ENCODE results near the gene BRD1. TPM values are rescaled to one million over a fixed set of nuclear protein-coding genes. Genes with fewer than 3 reads are reported as not detected.

The BRD1 gene
- total and polyA plus RNA-seq, 2 experiments from 2014 or later, result 12.3 to 33.8 TPM

DNA sequence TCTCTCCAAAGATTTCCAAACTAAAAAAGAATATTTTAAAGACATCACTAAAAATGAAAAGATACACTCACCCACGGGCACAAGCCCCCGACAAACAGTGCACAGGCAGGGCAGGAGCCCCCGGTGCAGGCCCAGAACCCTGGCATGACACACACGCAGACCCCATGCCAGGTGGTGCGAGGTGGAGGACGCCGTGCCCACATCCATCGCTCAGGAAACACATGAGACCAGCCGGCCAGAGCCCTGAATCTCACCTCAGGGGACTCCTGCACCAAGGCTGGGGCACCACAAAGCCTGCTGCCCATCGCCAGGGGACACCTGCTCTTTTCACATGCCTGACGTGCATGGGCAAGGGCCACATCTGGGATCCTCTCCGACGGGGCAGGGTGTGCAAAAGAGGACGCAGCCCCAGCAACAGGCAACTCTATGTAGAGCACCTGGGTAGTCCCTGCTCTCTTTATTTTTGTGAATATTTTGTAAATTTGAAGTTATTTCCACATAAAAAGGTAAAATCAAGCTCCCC lies 13.4 kb downstream of the BRD1 start (continued):
- TF ChIP-seq, protein P1, sequence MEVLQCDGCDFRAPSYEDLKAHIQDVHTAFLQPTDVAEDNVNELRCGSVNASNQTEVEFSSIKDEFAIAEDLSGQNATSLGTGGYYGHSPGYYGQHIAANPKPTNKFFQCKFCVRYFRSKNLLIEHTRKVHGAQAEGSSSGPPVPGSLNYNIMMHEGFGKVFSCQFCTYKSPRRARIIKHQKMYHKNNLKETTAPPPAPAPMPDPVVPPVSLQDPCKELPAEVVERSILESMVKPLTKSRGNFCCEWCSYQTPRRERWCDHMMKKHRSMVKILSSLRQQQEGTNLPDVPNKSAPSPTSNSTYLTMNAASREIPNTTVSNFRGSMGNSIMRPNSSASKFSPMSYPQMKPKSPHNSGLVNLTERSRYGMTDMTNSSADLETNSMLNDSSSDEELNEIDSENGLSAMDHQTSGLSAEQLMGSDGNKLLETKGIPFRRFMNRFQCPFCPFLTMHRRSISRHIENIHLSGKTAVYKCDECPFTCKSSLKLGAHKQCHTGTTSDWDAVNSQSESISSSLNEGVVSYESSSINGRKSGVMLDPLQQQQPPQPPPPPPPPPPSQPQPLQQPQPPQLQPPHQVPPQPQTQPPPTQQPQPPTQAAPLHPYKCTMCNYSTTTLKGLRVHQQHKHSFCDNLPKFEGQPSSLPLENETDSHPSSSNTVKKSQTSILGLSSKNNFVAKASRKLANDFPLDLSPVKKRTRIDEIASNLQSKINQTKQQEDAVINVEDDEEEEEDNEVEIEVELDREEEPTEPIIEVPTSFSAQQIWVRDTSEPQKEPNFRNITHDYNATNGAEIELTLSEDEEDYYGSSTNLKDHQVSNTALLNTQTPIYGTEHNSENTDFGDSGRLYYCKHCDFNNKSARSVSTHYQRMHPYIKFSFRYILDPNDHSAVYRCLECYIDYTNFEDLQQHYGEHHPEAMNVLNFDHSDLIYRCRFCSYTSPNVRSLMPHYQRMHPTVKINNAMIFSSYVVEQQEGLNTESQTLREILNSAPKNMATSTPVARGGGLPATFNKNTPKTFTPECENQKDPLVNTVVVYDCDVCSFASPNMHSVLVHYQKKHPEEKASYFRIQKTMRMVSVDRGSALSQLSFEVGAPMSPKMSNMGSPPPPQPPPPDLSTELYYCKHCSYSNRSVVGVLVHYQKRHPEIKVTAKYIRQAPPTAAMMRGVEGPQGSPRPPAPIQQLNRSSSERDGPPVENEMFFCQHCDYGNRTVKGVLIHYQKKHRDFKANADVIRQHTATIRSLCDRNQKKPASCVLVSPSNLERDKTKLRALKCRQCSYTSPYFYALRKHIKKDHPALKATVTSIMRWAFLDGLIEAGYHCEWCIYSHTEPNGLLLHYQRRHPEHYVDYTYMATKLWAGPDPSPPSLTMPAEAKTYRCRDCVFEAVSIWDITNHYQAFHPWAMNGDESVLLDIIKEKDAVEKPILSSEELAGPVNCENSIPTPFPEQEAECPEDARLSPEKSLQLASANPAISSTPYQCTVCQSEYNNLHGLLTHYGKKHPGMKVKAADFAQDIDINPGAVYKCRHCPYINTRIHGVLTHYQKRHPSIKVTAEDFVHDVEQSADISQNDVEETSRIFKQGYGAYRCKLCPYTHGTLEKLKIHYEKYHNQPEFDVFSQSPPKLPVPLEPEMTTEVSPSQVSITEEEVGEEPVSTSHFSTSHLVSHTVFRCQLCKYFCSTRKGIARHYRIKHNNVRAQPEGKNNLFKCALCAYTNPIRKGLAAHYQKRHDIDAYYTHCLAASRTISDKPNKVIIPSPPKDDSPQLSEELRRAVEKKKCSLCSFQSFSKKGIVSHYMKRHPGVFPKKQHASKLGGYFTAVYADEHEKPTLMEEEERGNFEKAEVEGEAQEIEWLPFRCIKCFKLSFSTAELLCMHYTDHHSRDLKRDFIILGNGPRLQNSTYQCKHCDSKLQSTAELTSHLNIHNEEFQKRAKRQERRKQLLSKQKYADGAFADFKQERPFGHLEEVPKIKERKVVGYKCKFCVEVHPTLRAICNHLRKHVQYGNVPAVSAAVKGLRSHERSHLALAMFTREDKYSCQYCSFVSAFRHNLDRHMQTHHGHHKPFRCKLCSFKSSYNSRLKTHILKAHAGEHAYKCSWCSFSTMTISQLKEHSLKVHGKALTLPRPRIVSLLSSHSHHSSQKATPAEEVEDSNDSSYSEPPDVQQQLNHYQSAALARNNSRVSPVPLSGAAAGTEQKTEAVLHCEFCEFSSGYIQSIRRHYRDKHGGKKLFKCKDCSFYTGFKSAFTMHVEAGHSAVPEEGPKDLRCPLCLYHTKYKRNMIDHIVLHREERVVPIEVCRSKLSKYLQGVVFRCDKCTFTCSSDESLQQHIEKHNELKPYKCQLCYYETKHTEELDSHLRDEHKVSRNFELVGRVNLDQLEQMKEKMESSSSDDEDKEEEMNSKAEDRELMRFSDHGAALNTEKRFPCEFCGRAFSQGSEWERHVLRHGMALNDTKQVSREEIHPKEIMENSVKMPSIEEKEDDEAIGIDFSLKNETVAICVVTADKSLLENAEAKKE (CRISPR knock-in tag; IDR thresholded peaks at IDR 0.05), result no peak
- TF ChIP-seq JUNB (IDR thresholded peaks at IDR 0.05; ENCODE audit: unreplicated experiment) (no peak), NANOG (IDR thresholded peaks at IDR 0.05; ENCODE audit: borderline replicate concordance) (no peak)
- TF ChIP-seq, protein P2, sequence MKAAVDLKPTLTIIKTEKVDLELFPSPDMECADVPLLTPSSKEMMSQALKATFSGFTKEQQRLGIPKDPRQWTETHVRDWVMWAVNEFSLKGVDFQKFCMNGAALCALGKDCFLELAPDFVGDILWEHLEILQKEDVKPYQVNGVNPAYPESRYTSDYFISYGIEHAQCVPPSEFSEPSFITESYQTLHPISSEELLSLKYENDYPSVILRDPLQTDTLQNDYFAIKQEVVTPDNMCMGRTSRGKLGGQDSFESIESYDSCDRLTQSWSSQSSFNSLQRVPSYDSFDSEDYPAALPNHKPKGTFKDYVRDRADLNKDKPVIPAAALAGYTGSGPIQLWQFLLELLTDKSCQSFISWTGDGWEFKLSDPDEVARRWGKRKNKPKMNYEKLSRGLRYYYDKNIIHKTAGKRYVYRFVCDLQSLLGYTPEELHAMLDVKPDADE (IDR thresholded peaks at IDR 0.05), result no peak

DNA sequence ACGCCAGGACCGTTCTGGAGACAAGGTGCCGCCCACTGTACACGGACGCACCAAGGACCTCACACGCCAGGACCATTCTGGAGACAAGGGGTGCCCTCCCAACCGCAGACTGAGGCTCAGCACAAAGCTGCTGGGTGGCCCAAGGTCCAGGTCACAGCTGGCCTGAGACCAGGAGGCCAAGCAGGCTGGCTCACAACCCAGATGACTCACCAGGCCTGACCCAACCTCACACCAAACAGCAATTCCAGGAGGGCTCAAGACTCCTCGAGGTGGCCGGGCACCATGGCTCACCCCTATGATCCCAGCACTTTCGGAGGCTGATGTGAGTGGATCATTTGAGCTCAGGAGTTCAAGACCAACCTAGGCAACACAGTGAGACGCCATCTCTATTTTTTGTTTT lies 14.8 kb downstream of the BRD1 start:
- Mint-ChIP-seq H3K27ac (no peak overlapping the region; the same call in 1 of the 2 replicates), H3K36me3 (ENCODE audit: low read depth) (peaks cover 47% of the 10 kb centered on the region)
- TF ChIP-seq ZNF114 (CRISPR knock-in tag; IDR thresholded peaks at IDR 0.05) (no peak), STAT1 (IDR thresholded peaks at IDR 0.05; ENCODE audit: unreplicated experiment) (no peak), EZH2phosphoT487 (IDR thresholded peaks at IDR 0.05; ENCODE audit: unreplicated experiment) (no peak), NANOG (IDR thresholded peaks at IDR 0.05; ENCODE audit: borderline replicate concordance) (no peak), CREB1 (CRISPR knock-in tag; IDR thresholded peaks at IDR 0.05; ENCODE audit: low read depth) (no peak), JUNB (IDR thresholded peaks at IDR 0.05; ENCODE audit: unreplicated experiment) (no peak), EZH2 (IDR thresholded peaks at IDR 0.05; ENCODE audit: low read depth, unreplicated experiment) (no peak)
- TF ChIP-seq, protein P3, sequence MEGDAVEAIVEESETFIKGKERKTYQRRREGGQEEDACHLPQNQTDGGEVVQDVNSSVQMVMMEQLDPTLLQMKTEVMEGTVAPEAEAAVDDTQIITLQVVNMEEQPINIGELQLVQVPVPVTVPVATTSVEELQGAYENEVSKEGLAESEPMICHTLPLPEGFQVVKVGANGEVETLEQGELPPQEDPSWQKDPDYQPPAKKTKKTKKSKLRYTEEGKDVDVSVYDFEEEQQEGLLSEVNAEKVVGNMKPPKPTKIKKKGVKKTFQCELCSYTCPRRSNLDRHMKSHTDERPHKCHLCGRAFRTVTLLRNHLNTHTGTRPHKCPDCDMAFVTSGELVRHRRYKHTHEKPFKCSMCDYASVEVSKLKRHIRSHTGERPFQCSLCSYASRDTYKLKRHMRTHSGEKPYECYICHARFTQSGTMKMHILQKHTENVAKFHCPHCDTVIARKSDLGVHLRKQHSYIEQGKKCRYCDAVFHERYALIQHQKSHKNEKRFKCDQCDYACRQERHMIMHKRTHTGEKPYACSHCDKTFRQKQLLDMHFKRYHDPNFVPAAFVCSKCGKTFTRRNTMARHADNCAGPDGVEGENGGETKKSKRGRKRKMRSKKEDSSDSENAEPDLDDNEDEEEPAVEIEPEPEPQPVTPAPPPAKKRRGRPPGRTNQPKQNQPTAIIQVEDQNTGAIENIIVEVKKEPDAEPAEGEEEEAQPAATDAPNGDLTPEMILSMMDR (conservative IDR thresholded peaks at IDR 0.05; ENCODE audit: low read depth in 2 of 2), result no peak
- TF ChIP-seq, protein P2 (IDR thresholded peaks at IDR 0.05), result no peak
- TF ChIP-seq, protein P4, sequence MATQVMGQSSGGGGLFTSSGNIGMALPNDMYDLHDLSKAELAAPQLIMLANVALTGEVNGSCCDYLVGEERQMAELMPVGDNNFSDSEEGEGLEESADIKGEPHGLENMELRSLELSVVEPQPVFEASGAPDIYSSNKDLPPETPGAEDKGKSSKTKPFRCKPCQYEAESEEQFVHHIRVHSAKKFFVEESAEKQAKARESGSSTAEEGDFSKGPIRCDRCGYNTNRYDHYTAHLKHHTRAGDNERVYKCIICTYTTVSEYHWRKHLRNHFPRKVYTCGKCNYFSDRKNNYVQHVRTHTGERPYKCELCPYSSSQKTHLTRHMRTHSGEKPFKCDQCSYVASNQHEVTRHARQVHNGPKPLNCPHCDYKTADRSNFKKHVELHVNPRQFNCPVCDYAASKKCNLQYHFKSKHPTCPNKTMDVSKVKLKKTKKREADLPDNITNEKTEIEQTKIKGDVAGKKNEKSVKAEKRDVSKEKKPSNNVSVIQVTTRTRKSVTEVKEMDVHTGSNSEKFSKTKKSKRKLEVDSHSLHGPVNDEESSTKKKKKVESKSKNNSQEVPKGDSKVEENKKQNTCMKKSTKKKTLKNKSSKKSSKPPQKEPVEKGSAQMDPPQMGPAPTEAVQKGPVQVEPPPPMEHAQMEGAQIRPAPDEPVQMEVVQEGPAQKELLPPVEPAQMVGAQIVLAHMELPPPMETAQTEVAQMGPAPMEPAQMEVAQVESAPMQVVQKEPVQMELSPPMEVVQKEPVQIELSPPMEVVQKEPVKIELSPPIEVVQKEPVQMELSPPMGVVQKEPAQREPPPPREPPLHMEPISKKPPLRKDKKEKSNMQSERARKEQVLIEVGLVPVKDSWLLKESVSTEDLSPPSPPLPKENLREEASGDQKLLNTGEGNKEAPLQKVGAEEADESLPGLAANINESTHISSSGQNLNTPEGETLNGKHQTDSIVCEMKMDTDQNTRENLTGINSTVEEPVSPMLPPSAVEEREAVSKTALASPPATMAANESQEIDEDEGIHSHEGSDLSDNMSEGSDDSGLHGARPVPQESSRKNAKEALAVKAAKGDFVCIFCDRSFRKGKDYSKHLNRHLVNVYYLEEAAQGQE (IDR thresholded peaks at IDR 0.05; ENCODE audit: unreplicated experiment), result no peak

More for the DNA sequence above, 14.8 kb downstream of the BRD1 start:
- Mint-ChIP-seq H3K27me3 (ENCODE audit: insufficient read depth, low read depth, poor library complexity) (peaks cover 8% of the 10 kb centered on the region), H3K9me3 (no peaks in the 10 kb centered on the region), H3K4me3 (no peak overlapping the region), H3K4me1 (peaks cover 7% of the 10 kb centered on the region; the same call in 1 of the 3 replicates)
- no peak overlapping the region for H3K4me3 ChIP-seq
- H2AFZ ChIP-seq, result no peak overlapping the region
- no peaks in the 10 kb centered on the region for H3K36me3 ChIP-seq (ENCODE audit: insufficient read depth)
- H3K4me2 ChIP-seq, result no peak overlapping the region
- DNase-seq (ENCODE audit: low spot score) (no peak), ATAC-seq (no peak)
- H3F3A ChIP-seq (replicated peaks; ENCODE audit: low read depth), result no peaks in the 10 kb centered on the region
- H4K20me1 ChIP-seq (replicated peaks; ENCODE audit: insufficient read depth), result peaks cover 70% of the 10 kb centered on the region
- H3K9me2 ChIP-seq (ENCODE audit: insufficient read depth), result no peaks in the 10 kb centered on the region
- no peaks in the 10 kb centered on the region for H3K4me1 ChIP-seq (ENCODE audit: insufficient read depth)
- no peak overlapping the region for H3K27ac ChIP-seq (ENCODE audit: low read depth)
- peaks cover 100% of the 10 kb centered on the region for H3K79me2 ChIP-seq (replicated peaks; ENCODE audit: insufficient read depth)
- H3K27me3 ChIP-seq (ENCODE audit: insufficient read depth), result no peaks in the 10 kb centered on the region

Measured in GM23338 (cell line).